Keratinocyte (primary cell): ENCODE measurements around the gene LPAR5. TPM values are rescaled to one million over a fixed set of nuclear protein-coding genes. Genes with fewer than 3 reads are reported as not detected.

ENCODE experiments used
- DNase-seq: peaks from one replicate; pipeline ENCODE4 v3.0.0-alpha.2; 2011; ENCODE audit warnings: low read depth, missing footprints, low spot score
- FAIRE-seq: peaks from 2 replicates; lab custom pipeline; 2011; peaks lifted over from hg19 to GRCh38; lab: Jason Lieb, UNC
- H2AFZ ChIP-seq: 2 replicates; pipeline ENCODE4 v1.6.0; 2012; ENCODE audit warnings: low read length, control low read depth, inconsistent platforms; ENCODE audit not compliant: control insufficient read depth
- H3K27ac ChIP-seq: 2 replicates; pipeline ENCODE4 v1.5.1; 2011; ENCODE audit warnings: low read length; ENCODE audit not compliant: control insufficient read depth, insufficient read depth
- H3K27me3 ChIP-seq: 3 replicates; pipeline ENCODE4 v1.6.0; 2011; ENCODE audit warnings: low read length; ENCODE audit not compliant: control insufficient read depth, insufficient read depth; ENCODE audit errors: extremely low read depth
- H3K36me3 ChIP-seq, 2 experiments: 2 replicates in 1 of 2; 3 replicates in 1 of 2; pipeline ENCODE4 v1.5.1; 2011; ENCODE audit warnings: low read length in 2 of 2, mild to moderate bottlenecking in 1 of 2; ENCODE audit not compliant: control insufficient read depth in 2 of 2, insufficient read depth in 2 of 2; ENCODE audit errors: extremely low read depth in 1 of 2
- H3K4me1 ChIP-seq: 3 replicates; pipeline ENCODE4 v1.5.1; 2011; ENCODE audit warnings: low read length; ENCODE audit not compliant: control insufficient read depth, insufficient read depth; ENCODE audit errors: extremely low read depth
- H3K4me2 ChIP-seq: 3 replicates; pipeline ENCODE4 v1.6.0; 2011; ENCODE audit warnings: low read depth, low read length; ENCODE audit not compliant: control insufficient read depth, insufficient read depth; ENCODE audit errors: extremely low read depth
- H3K4me3 ChIP-seq, 3 experiments: fragments of 200-600 bp in 1 of 3; sonication (generic) in 1 of 3; 2 replicates in 2 of 3; 3 replicates in 1 of 3; pipeline ENCODE4 v1.5.1; 2011 to 2016; ENCODE audit warnings: low read length in 3 of 3, mild to moderate bottlenecking in 3 of 3, control low read depth in 2 of 3, inconsistent platforms in 1 of 3, low read depth in 1 of 3, mixed read lengths in 1 of 3, mixed run types in 1 of 3, moderate library complexity in 1 of 3; ENCODE audit not compliant: control insufficient read depth in 2 of 3, insufficient read depth in 2 of 3; ENCODE audit errors: extremely low read depth in 1 of 3
- H3K79me2 ChIP-seq: 2 replicates; pipeline ENCODE4 v1.6.0; 2012; ENCODE audit warnings: low read length; ENCODE audit not compliant: control insufficient read depth, insufficient read depth
- H3K9ac ChIP-seq: 3 replicates; pipeline ENCODE4 v1.6.0; 2011; ENCODE audit warnings: low read length; ENCODE audit not compliant: control insufficient read depth, insufficient read depth; ENCODE audit errors: extremely low read depth
- H3K9me1 ChIP-seq: 3 replicates; pipeline ENCODE4 v1.6.0; 2011; ENCODE audit warnings: low read length; ENCODE audit not compliant: control insufficient read depth, insufficient read depth; ENCODE audit errors: extremely low read depth
- H3K9me3 ChIP-seq: 2 replicates; pipeline ENCODE4 v1.5.1; 2012; ENCODE audit warnings: low read depth, low read length; ENCODE audit not compliant: control insufficient read depth
- H4K20me1 ChIP-seq: 3 replicates; pipeline ENCODE4 v1.6.0; 2011; ENCODE audit warnings: low read length; ENCODE audit not compliant: control insufficient read depth, insufficient read depth; ENCODE audit errors: extremely low read depth
- EZH2 ChIP-seq: IDR thresholded peaks from one replicate; pipeline ENCODE4 v1.6.1; 2012; ENCODE audit warnings: inconsistent platforms, mild to moderate bottlenecking, low read length, moderate library complexity
- dilution Hi-C: fragments of 300-500 bp; cut with MboI; formaldehyde crosslinking; loops from one replicate; pipeline ENCODE4 v1.7.0; 2020; ENCODE audit warnings: low sequenced_read_pairs; ENCODE audit not compliant: extremely low pct_ligation_motif_present
- polyA plus RNA-seq, 5 experiments: library from polyadenylated mRNA; depleted of rRNA in 3 of 5; stranded (reverse) in 3 of 5; stranded (forward) in 1 of 5; unstranded in 1 of 5; fragments of >200 nt; gene quantifications; 1 replicate in 1 of 5; 2 replicates in 3 of 5; 3 replicates in 1 of 5; pipeline versions ENCODE4 v1.2.1 to v1.2.3, GENCODE V29; 2011 to 2012; ENCODE audit warnings: missing spikeins in 2 of 5, low read depth in 1 of 5, low replicate concordance in 1 of 5
- TF ChIP-seq, protein P1 (sequence below), 3 experiments: IDR thresholded peaks in 1 of 3; conservative IDR thresholded peaks in 1 of 3; optimal IDR thresholded peaks in 1 of 3; 2 replicates in 2 of 3; 3 replicates in 1 of 3; pipeline versions ENCODE3 to v1.5.1; 2011; ENCODE audit warnings: low read length in 3 of 3, mild to moderate bottlenecking in 3 of 3, moderate library complexity in 2 of 3, control low read depth in 1 of 3, inconsistent platforms in 1 of 3; ENCODE audit not compliant: insufficient read depth in 2 of 3; ENCODE audit errors: extremely low read depth in 1 of 3

LPAR5 gene
- polyA plus RNA-seq, 1 donor (not counting 4 experiments of a cell fraction or from before 2014, with no cell fraction given) = 8.3 TPM

DNA sequence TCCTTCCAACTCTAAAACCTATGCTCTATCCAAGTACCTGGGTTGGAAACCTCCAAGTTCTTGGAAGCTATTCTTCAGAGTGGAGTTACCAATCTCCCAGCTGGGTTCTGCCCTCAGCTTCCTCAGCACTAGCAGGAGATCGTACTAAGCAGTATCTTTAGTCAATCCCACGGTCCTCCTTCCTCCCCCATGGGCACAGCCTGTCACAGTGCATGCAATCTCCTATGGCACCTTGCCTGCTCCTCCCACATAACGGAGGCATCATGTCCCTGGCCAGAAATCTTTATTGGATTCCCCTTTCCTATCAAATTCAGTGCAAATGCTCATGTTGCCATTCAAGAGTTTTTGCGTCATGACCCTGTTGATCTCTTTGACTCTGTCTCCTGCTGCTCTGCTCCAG is 5.4 kb upstream of the LPAR5 start:
- peaks cover 6% of the 10 kb centered on the region for H3K4me1 ChIP-seq
- no peaks in the 10 kb centered on the region for H3K9me1 ChIP-seq
- no peak overlapping the region for H2AFZ ChIP-seq
- H3K27me3 ChIP-seq = no peaks in the 10 kb centered on the region
- TF ChIP-seq, protein P1, sequence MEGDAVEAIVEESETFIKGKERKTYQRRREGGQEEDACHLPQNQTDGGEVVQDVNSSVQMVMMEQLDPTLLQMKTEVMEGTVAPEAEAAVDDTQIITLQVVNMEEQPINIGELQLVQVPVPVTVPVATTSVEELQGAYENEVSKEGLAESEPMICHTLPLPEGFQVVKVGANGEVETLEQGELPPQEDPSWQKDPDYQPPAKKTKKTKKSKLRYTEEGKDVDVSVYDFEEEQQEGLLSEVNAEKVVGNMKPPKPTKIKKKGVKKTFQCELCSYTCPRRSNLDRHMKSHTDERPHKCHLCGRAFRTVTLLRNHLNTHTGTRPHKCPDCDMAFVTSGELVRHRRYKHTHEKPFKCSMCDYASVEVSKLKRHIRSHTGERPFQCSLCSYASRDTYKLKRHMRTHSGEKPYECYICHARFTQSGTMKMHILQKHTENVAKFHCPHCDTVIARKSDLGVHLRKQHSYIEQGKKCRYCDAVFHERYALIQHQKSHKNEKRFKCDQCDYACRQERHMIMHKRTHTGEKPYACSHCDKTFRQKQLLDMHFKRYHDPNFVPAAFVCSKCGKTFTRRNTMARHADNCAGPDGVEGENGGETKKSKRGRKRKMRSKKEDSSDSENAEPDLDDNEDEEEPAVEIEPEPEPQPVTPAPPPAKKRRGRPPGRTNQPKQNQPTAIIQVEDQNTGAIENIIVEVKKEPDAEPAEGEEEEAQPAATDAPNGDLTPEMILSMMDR (optimal IDR thresholded peaks at IDR 0.05 in 1 of 3, IDR thresholded peaks at IDR 0.05 in 1 of 3, conservative IDR thresholded peaks at IDR 0.05 in 1 of 3; ENCODE audit: extremely low read depth in 1 of 3, insufficient read depth in 2 of 3, low read length in 3 of 3) = no peak
- no peak for TF ChIP-seq EZH2
- DNase-seq = no peak
- dilution Hi-C loops = no loop called here
- no peak overlapping the region for H3K27ac ChIP-seq
- H3K36me3 ChIP-seq = no peaks in the 10 kb centered on the region
- no peak for FAIRE-seq
- no peak overlapping the region for H3K4me2 ChIP-seq
- no peaks in the 10 kb centered on the region for H3K79me2 ChIP-seq
- peaks cover 15% of the 10 kb centered on the region for H3K9me3 ChIP-seq
- H3K4me3 ChIP-seq = no peak overlapping the region
- no peak overlapping the region for H3K9ac ChIP-seq
- no peaks in the 10 kb centered on the region for H4K20me1 ChIP-seq

DNA sequence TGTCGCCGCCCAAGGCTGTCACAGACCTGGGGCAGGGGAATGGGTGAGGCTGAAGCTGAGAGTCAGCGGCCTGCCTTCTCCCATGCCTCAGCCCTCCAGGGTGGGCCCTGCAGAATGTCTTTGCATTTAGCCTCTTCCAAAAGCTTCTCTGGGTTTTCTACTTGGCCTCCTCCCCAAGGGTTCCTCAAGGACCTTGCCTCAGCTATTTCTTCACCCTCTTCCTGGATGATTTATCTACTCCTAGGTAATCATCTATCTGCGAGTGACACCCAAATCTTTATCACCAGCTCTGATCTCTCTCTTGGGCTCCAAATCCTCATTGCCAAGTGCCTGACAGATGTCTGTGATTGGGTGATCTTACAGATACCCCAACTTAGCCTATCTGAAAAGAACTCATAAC is 4.7 kb upstream of the LPAR5 start:
- Histone ChIP-seq H3K4me2 (no peak overlapping the region), H3K79me2 (no peaks in the 10 kb centered on the region), H3K36me3 (no peaks in the 10 kb centered on the region), H3K4me1 (peaks cover 10% of the 10 kb centered on the region), H2AFZ (no peak overlapping the region), H3K27ac (no peak overlapping the region), H3K9me3 (peaks cover 15% of the 10 kb centered on the region), H3K9ac (no peak overlapping the region), H3K27me3 (no peaks in the 10 kb centered on the region), H3K4me3 (no peak overlapping the region), H4K20me1 (no peaks in the 10 kb centered on the region), H3K9me1 (no peaks in the 10 kb centered on the region)
- TF ChIP-seq EZH2 = no peak
- TF ChIP-seq, protein P1 (optimal IDR thresholded peaks at IDR 0.05 in 1 of 3, IDR thresholded peaks at IDR 0.05 in 1 of 3, conservative IDR thresholded peaks at IDR 0.05 in 1 of 3; ENCODE audit: extremely low read depth in 1 of 3, insufficient read depth in 2 of 3, low read length in 3 of 3) = no peak
- dilution Hi-C loops = no loop called here
- no peak for DNase-seq
- FAIRE-seq = no peak
